Measurements from ENCODE around the gene TENM4.

The TENM4 gene

GRCh38 chr11:78797559-78797958 lies 643.3 kb downstream of the TENM4 start:
- TF ChIP-seq CTCF (IDR thresholded peaks at IDR 0.05; ENCODE audit: control insufficient read depth, insufficient read depth, low read depth, low read length, missing control alignments) = no peak
- H3K4me3 ChIP-seq (ENCODE audit: control insufficient read depth, low read depth, low read length) = no peak overlapping the region
- DNase-seq (ENCODE audit: low read depth) = no peak

- no peak overlapping the region for H3K4me3 ChIP-seq (ENCODE audit: control insufficient read depth, low read depth, low read length)
- no peak for TF ChIP-seq CTCF (IDR thresholded peaks at IDR 0.05; ENCODE audit: control insufficient read depth, insufficient read depth, low read depth, low read length, missing control alignments)
- DNase-seq (ENCODE audit: low read depth) = peak; percentile 91
These were observed 643.9 kb downstream of the TENM4 start for GRCh38 chr11:78796956-78797355.

GRCh38 chr11:78795621-78796261 lies 645.1 kb downstream of the TENM4 start:
- DNase-seq (ENCODE audit: low read depth) = no peak
- TF ChIP-seq CTCF (IDR thresholded peaks at IDR 0.05; ENCODE audit: control insufficient read depth, insufficient read depth, low read depth, low read length, missing control alignments) = no peak

GRCh38 chr11:78791964-78792363 lies 648.9 kb downstream of the TENM4 start:
- no peak overlapping the region for H3K4me3 ChIP-seq (ENCODE audit: control insufficient read depth, low read depth, low read length)
- TF ChIP-seq CTCF (IDR thresholded peaks at IDR 0.05; ENCODE audit: control insufficient read depth, insufficient read depth, low read depth, low read length, missing control alignments) = no peak

More at GRCh38 chr11:78795621-78796261, 645.1 kb downstream of the TENM4 start:
- H3K4me3 ChIP-seq (ENCODE audit: control insufficient read depth, low read depth, low read length) = no peak overlapping the region

GRCh38 chr11:78791254-78791653 lies 649.6 kb downstream of the TENM4 start:
- H3K4me3 ChIP-seq (ENCODE audit: control insufficient read depth, low read depth, low read length) = no peak overlapping the region
- no peak for DNase-seq (ENCODE audit: low read depth)
- no peak for TF ChIP-seq CTCF (IDR thresholded peaks at IDR 0.05; ENCODE audit: control insufficient read depth, insufficient read depth, low read depth, low read length, missing control alignments)

More at GRCh38 chr11:78791964-78792363, 648.9 kb downstream of the TENM4 start:
- no peak for DNase-seq (ENCODE audit: low read depth)

GRCh38 chr11:78790784-78791183 lies 650.0 kb downstream of the TENM4 start:
- no peak for DNase-seq (ENCODE audit: low read depth)
- TF ChIP-seq CTCF (IDR thresholded peaks at IDR 0.05; ENCODE audit: control insufficient read depth, insufficient read depth, low read depth, low read length, missing control alignments) = no peak
- no peak overlapping the region for H3K4me3 ChIP-seq (ENCODE audit: control insufficient read depth, low read depth, low read length)
